Left colon (tissue), 2 donors: ENCODE results near the gene USP46. TPM values are rescaled to one million over a fixed set of nuclear protein-coding genes. Genes with fewer than 3 reads are reported as not detected.

Experiments used
- ATAC-seq: fragments of 200-7000 bp; cut with Tn5 transposase; one replicate; pipeline ENCODE4 v1.9.1; 2020; ENCODE audit warnings: mild to moderate bottlenecking, moderate library complexity
- DNase-seq, 2 donors: peaks; one replicate each; pipeline ENCODE4 v3.0.0-alpha.2; 2020
- intact Hi-C, 2 donors: fragments of 100-400 bp; cut with DNase I in 1 of 2; cut with micrococcal nuclease in 1 of 2; formaldehyde crosslinking; loops; one replicate each; pipeline versions ENCODE4 v1.11.2 to v1.14.0; 2022; cut with DNase I, micrococcal nuclease
- total RNA-seq, 2 donors: library from RNA; stranded (reverse); fragmentation: NEBNext Ultra II Directional; extraction: Animal tissue kit (Norgen Biotek cat#: 25700); gene quantifications; one replicate each; pipeline ENCODE4 v1.2.1, GENCODE V29; 2021
- donor health status: DM: no; HTN: no; CAD: no.
- donor health status: DM: yes; HTN: yes; CAD: no.

The USP46 gene
- total RNA-seq, 2 donors from 2014 or later = 12.6 to 13.8 TPM

- intact Hi-C loops = no loop called here
- ATAC-seq (no peak), DNase-seq (peak in 1 of 2 donors; percentile 28)
Measured at GRCh38 chr4:52658641-52659000, 480 bp downstream of the USP46 start.

- ATAC-seq (no peak), DNase-seq (peak in 1 of 2 donors; percentile 15)
- intact Hi-C loops = no loop called here
Measured at GRCh38 chr4:52657618-52658501, 1.2 kb downstream of the USP46 start.

- DNase-seq (no peak), ATAC-seq (no peak)
- intact Hi-C loops = no loop called here
Measured at GRCh38 chr4:52657292-52657617, 1.8 kb downstream of the USP46 start.

GRCh38 chr4:52655506-52655905, 3.6 kb downstream of the USP46 start:
- intact Hi-C loops = no loop called here
- ATAC-seq = no peak
- no peak for DNase-seq

DNA sequence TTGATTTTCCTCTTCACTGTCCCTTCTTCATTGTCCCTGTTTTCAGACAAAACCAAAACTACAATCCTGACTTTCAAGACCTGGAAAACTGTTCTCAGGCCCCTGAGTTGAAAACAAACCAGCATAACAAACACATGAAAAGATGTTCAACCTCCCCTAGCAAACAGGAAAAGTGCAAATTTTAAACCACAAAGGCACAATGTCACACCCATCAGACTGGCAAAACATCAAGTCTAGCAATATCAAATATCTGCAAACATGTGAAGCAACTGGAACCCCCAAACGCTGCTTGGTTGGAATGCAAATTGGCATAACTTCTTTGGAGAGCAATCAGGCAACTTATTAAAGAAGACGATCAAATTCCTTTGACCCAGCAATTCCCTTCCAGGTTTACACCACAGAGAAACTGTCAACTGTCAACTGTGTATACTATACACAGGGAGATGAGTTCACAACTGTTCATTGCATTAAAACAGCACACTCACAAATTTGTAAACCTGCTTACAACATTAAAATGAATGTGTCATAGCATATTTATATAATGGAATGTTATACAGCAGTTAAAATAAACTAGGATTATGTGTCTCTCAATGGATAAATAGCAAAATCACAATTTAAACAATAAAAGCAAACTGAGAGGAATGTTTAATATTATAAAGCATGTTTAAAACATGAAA, 7.0 kb downstream of the USP46 start:
- ATAC-seq = no peak
- DNase-seq = no peak
- intact Hi-C loops = no loop called here

GRCh38 chr4:52648836-52649235, 10.3 kb downstream of the USP46 start:
- DNase-seq = no peak
- intact Hi-C loops = no loop called here
- ATAC-seq = no peak

DNA sequence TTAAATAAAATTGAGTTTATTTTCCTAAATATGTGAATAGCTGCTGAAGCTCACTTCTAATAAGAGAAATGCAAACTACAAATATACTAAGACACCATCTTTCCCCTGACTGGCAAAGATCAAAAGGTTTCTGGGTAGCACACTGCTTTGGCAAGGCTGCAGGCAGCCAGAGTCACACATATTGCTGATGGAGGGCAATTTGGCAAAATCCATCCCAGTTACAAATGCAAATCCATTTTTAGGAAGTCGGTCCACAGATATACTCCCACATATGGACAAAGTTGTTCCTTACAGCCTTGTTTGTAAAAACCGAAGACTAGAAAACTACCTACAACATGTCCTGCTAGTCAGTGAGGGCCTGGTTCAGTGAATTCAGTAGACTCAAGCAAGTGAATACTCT, 12.4 kb downstream of the USP46 start:
- intact Hi-C loops = no loop called here
- no peak for DNase-seq
- ATAC-seq = no peak

DNA sequence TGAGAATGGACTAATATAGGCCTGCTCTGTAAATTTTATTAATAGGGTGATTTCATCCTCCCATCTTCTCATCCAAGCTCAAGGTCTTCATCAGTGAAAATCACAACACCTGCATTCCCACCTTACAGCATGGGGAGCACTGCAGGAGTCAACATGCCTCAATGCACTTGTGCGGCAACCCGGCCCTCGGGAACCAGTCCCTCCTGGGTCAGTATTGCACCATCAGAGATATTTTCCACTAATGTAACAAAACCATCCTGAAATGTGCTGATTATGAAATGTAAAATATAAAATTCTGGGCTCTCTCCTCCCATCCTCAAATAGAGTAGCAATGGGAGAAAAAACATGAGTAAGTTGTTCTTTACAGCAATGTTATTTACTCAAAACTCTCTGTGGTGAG, 13.0 kb downstream of the USP46 start:
- intact Hi-C loops = no loop called here
- ATAC-seq = no peak
- DNase-seq = no peak

DNA sequence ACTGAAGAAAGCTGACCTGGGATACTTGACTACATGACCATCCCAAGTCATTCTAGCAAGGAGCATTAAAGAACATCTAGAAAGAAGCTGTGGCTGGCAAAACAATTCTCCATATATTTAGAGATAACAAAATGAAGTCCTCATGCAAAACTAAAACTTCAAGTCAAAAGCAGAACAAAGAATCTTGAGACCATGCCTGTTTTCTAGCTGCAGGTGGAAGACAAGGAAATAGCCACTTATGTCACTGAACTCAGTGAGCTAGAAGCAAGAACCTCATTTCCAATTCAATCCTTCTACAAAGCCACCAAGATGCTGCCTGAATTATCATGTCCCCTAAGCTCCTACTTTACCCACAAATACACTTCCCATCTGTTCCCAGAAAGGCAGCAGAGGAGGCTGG, 13.8 kb downstream of the USP46 start:
- intact Hi-C loops = no loop called here
- no peak for ATAC-seq

DNA sequence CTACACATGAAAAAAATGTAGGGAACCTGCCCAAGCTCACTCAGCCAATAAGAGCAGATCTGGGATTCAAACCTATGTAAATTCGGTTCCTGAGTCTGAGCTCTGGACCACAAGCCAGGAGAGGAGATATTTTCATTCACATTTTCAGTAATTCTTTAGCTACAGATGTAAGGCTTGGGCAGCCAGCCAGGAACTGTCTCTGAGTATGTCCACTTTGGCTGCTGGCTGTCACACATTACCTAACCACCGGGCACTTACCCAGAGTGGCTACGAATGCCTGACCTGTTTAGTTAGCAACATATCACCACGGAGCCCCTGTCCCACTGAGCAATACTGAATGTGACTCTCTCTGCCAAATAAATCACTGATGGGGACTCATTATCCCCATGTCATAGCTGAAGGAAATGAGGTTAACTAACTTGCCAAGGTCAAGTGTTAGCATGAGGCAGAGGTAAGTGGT, 15.3 kb downstream of the USP46 start:
- DNase-seq = no peak
- intact Hi-C loops = no loop called here

More for the DNA sequence above, 13.8 kb downstream of the USP46 start:
- DNase-seq = no peak

DNA sequence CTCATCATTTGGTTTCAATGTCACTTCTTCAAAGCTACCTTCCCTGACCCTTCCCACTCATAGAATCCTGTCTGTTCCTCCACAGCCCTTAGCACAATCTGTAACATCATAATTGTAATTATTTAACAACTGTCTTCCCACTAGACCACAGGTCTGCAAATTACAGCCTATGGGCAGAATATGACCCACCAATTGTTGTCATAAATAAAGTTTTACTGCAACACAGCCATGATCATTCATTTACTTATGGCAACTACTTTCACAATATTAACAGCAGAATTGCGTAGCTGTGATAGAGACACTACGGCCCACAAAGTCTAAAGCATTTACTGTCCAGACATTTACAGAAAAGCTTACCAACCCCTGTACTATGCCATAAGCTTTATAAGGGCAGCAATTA, 15.9 kb downstream of the USP46 start:
- intact Hi-C loops = no loop called here
- ATAC-seq = no peak
- no peak for DNase-seq

More for the DNA sequence above, 15.3 kb downstream of the USP46 start:
- no peak for ATAC-seq

DNA sequence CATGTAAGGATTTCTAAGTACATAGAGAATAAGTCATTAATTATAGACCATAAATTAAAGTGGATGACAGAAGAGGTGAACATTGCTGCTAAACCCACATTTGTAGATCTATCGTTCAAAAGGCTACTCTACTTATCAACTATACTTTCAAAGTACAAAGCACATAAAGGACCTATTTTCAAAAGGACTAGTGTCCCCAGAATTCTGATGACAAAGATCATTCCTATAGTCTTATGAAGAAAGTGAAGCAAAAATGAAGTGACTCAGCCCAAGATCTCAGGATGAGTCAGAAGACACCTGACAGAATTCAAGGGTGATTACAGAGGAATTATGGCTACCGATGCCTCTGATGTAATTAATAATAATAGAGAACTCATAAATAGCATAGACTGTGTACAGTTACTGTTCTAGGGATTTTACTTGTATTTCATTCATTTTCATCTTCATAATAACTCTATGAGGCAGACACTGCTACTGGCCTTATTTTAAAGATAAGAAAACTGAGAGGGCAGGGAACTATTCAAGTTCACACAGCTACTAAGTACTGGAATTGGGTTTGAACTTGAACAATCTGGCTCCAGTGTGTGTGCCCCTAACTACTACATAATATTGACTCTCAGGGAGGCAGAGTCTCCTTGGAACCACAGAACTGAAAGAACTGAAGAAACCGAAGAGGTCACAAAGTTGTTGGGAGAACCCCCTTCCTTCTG, 17.1 kb downstream of the USP46 start:
- no peak for ATAC-seq
- DNase-seq = no peak
- intact Hi-C loops = no loop called here

- intact Hi-C loops = no loop called here
- no peak for ATAC-seq
- DNase-seq = no peak
Measured at GRCh38 chr4:52640808-52641565, 18.1 kb downstream of the USP46 start.

DNA sequence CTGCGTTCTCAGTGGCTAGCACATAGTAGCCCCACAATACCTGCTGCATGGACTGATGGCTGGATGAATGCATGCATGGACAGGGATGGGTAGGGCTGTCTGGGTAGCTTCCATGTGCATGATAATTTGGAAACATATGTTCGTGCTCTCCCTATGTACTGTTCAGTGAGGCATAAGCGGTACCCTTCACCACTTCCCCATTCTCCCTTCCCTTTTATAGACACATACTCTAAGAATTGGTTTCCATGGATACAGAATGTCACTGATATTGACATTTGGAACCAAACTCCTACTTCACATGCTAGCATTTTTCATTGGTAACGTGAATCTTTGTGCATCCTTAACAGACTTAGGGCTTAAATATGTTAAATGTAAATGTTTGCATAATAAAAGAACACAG, 20.4 kb downstream of the USP46 start:
- ATAC-seq (no peak), DNase-seq (no peak)
- intact Hi-C loops = no loop called here

GRCh38 chr4:52637116-52637515, 22.0 kb downstream of the USP46 start:
- no peak for DNase-seq
- intact Hi-C loops = no loop called here
- no peak for ATAC-seq

GRCh38 chr4:52635560-52635959, 23.5 kb downstream of the USP46 start:
- no peak for ATAC-seq
- DNase-seq = no peak
- intact Hi-C loops = no loop called here

DNA sequence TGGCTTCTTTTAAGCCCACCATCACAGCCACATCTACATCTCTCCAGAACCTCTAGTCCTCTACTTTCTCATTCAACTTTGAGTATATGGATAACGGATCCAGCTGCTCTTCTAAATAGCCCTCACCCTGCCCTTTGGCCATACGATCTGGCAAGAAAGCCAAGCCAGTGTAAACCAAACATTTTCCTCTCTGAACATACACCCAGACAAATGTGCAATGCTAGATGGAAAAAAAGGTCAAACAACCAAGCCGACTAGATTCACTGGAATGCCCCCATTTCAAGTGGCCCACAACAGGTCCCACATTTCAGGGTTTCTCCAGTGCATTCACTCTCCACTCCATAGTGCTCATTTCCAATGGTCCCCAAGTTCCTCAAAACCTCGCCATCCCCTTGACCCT, 24.0 kb downstream of the USP46 start:
- no peak for ATAC-seq
- intact Hi-C loops = no loop called here
- no peak for DNase-seq

- ATAC-seq (no peak), DNase-seq (no peak)
- intact Hi-C loops = no loop called here
Measured at GRCh38 chr4:52633846-52634245, 25.3 kb downstream of the USP46 start.

GRCh38 chr4:52628974-52629373, 30.1 kb downstream of the USP46 start:
- DNase-seq = no peak
- no peak for ATAC-seq
- intact Hi-C loops = no loop called here
